HG03520 (cell line): ENCODE measurements around the gene AGAP3.

Source experiments
- ATAC-seq: cut with Tn5 transposase; IDR thresholded peaks from one replicate; pipeline ENCODE4 v1.9.1; 2021; ENCODE audit warnings: mild to moderate bottlenecking, moderate library complexity; ENCODE audit not compliant: unreplicated experiment

The AGAP3 gene

GRCh38 chr7:151122796-151123157 is 36.5 kb downstream of the AGAP3 start:
- ATAC-seq, result no peak

GRCh38 chr7:151123158-151123821 is 37.0 kb downstream of the AGAP3 start:
- no peak for ATAC-seq

GRCh38 chr7:151123822-151124464 is 37.7 kb downstream of the AGAP3 start:
- peak; percentile 89 for ATAC-seq

- no peak for ATAC-seq
Observed at GRCh38 chr7:151124481-151124880, 38.2 kb downstream of the AGAP3 start.

DNA sequence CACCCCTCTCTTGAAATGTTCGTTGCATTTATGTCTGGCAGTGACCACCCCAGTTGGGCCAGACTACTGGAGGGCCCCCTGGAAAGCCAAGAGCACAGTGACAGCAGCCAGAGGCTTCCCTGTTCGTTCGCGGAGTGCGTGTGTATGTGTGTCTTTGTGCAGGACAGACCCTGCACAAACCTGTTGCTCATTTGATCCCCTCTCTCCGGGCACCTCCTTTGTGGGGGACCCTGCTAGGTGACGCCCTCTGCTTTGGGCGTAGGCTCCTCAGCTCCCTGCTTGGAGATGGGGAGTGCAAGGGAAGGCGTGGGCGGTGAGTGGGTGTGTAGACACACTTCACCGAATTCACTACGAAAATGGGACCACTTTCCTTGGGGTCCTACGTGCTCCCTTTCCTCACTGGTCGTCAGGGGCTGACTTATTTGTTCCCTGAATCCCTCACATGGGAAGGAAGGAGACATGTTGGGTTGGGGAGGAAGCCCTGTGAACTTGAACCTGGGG is 38.7 kb downstream of the AGAP3 start:
- no peak for ATAC-seq

GRCh38 chr7:151125470-151125845 is 39.2 kb downstream of the AGAP3 start:
- no peak for ATAC-seq

GRCh38 chr7:151125846-151126481 is 39.7 kb downstream of the AGAP3 start:
- no peak for ATAC-seq

- no peak for ATAC-seq
Observed at GRCh38 chr7:151126491-151127137, 40.3 kb downstream of the AGAP3 start.

DNA sequence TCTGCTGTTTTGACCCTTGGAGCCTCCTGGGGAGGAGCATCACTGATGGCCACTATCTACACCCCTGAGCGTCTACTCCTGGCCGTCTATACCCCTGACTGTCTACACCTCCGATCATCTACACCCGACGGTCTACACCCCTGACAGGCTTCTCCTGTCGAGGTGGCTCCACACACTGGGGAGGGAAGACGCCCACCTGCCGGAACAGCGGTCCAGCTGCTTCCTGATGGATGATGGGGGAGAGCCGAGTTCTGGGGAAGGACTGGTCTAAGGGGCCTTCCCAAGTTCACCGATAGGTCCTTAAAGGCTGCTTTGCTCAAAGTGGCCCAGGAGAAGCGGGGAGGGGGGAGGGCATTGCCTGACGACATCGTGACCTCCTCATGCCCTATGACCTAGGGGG is 41.9 kb downstream of the AGAP3 start:
- no peak for ATAC-seq

- no peak for ATAC-seq
Observed at GRCh38 chr7:151128716-151129115, 42.4 kb downstream of the AGAP3 start.

- ATAC-seq, result no peak
Observed at GRCh38 chr7:151129117-151129959, 43.1 kb downstream of the AGAP3 start.

DNA sequence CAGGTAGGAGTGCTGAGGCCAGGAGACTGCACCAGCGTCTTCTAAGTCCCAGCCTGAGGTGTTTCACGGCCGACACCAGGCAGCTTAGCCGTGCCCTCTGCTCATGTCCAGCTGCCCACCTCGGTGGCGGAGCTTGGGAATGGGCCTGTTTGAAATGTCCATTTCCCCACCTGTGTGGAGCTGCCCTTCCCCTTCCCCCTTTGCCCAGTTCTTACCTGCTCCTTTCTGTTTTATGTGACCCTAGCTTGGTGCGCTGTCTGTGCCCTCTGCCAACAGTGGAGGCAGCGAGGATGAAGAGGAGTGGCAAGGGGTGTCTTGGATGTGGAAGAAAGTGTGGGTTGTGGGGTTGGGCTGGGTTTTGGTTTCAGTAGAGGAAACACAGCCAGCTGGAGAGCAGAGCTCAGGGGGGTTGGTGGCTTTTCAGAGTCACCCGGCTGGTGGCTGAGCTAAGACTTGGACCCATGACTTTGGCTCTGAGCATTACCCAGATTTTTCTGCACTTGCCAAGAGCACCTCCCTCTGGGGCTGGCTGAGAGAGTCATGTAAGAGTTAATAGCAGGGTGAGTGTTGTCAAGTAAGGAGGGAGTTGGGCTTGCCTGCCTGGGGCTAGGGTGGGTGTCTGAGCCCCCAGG is 43.8 kb downstream of the AGAP3 start:
- no peak for ATAC-seq

DNA sequence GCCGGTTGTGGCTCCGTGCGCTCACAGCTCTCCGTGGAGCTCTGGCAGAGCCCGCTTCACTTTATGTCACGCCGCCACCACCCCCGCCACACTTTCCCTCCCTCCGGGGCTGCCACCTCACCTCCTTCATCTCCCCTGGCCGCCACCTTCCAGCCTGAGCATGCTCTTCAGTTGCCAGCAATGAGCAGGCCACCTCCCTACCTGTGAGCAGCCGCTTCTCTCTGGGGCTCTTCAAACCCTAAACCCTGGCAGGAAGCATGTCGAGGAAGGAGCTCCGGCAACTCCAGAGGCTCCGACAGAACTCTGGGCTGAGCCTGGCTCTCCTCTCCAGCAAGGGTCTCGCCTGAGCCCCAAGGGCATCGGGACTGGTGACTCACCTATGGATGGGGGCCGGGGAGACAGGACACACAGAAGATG is 44.5 kb downstream of the AGAP3 start:
- no peak for ATAC-seq

- no peak for ATAC-seq
Observed at GRCh38 chr7:151131224-151131591, 44.9 kb downstream of the AGAP3 start.

- ATAC-seq, result no peak
Observed at GRCh38 chr7:151131592-151132293, 45.5 kb downstream of the AGAP3 start.

GRCh38 chr7:151132461-151133205 is 46.4 kb downstream of the AGAP3 start:
- no peak for ATAC-seq

- no peak for ATAC-seq
Observed at GRCh38 chr7:151133266-151133985, 47.2 kb downstream of the AGAP3 start.

- ATAC-seq, result no peak
Observed at GRCh38 chr7:151133986-151134742, 47.9 kb downstream of the AGAP3 start.
